Occipital lobe (tissue), 2 donors: Measurements from ENCODE around the gene CPSF4. TPM values are rescaled to one million over a fixed set of nuclear protein-coding genes. Genes with fewer than 3 reads are reported as not detected.
"Not testable (repeated sequence)": the region's sequence is repeated elsewhere in the genome, so short reads cannot be mapped to it uniquely, and the experiment has no call there.

Experiments
- DNase-seq: peaks from one replicate; lab custom pipeline; 2025; lab: John Stamatoyannopoulos, UW
- total RNA-seq: library from RNA; depleted of rRNA; stranded (reverse); fragments of >200 nt; gene quantifications from one replicate; pipeline ENCODE4 v1.2.3, GENCODE V29; 2014

The CPSF4 gene
- total RNA-seq, 1 donor from 2014 or later: 24.2 TPM

- DNase-seq: no peak
Observed at GRCh38 chr7:99489235-99489634, 50.5 kb downstream of the CPSF4 start.

DNA sequence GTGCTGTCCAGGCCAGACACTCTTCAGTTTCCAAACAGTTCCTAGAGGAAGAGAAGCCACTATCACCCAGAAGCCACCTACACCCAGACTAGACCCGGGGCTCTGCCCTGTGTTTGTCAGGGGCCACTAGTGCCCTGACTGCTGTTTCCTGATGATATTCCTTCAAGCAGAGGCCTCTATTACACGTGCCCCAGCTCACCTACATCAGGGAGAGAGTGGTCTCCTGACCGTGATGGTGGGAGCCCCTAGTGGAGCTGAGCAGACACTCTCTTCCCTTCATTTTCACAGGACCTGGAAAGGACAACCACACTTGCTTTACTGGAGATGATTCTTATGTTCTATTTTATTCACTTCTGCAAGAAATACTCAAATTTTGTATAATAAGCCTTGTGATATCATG, 52.1 kb downstream of the CPSF4 start:
- DNase-seq: no peak

- DNase-seq: no peak
Observed at GRCh38 chr7:99493823-99494222, 55.1 kb downstream of the CPSF4 start.

GRCh38 chr7:99497766-99498545, 59.2 kb downstream of the CPSF4 start:
- no peak for DNase-seq

GRCh38 chr7:99498546-99498944, 59.8 kb downstream of the CPSF4 start:
- DNase-seq: no peak

DNA sequence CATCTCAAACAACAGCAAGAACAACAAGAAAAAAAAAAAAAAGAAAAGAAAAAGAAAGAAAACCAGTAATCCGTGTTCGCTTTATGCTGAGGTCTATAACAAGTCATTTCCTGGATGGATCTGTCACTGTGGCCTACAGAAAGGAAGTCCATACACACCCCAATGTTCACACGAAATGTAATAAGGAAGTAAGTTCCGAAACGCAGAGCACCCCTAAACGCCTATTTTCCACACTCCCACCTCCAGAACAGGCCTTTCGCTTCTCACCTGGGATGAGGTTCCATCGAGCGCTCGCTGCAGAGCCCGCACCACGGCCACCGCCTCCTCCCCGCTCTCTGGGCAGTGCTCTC, 60.6 kb downstream of the CPSF4 start:
- DNase-seq: no peak

GRCh38 chr7:99499721-99500636, 61.2 kb downstream of the CPSF4 start, which contains the start of gene ZNF394:
Gene ZNF394 (minus strand): TSS chr7:99500281. CDS start chr7:99500093, 188 bp downstream.
- peak; percentile 91 for DNase-seq

DNA sequence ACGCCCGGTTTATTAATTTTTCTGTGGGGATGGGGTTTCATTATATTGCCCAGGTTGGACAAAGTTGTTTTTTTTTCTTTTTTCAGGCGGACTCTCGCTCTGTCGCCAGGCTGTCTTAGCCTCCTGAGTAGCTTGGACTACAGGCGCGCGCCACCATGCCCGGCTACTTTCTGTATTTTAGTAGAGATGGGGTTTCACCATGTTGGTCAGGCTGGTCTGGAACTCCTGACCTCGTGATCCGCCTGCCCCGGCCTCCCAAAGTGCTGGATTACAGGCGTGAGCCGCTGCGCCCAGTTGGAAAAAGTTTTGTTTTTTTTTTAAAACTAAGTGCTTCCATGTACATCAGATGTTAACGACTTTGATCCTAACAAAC, 61.9 kb downstream of the CPSF4 start:
- no peak for DNase-seq

DNA sequence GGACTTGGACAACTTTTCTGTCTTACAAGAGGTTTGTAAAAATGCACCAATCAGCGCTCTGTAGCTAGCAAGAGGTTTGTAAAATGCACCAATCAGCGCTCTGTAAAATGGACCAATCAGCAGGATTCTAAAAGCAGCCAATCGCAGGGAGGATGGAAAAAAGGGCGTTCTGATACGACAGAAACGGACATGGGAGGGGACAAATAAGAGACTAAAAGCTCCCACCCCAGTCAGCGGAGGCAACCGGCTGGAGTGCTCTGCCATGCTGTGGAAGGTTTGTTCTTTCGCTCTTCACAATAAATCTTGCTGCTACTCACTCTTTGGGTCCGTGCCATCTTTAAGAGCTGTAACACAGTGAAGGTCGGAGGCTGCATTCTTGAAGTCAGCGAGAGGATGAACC, 62.5 kb downstream of the CPSF4 start:
- DNase-seq: not testable (repeated sequence)

GRCh38 chr7:99504281-99504602, 65.5 kb downstream of the CPSF4 start:
- no peak for DNase-seq

- DNase-seq: peak; percentile 97
Observed at GRCh38 chr7:99504603-99505323, 66.0 kb downstream of the CPSF4 start, which contains the start of gene ZKSCAN5. Gene ZKSCAN5 (plus strand): TSS chr7:99504662. CDS start chr7:99506045, 1,383 bp downstream.

DNA sequence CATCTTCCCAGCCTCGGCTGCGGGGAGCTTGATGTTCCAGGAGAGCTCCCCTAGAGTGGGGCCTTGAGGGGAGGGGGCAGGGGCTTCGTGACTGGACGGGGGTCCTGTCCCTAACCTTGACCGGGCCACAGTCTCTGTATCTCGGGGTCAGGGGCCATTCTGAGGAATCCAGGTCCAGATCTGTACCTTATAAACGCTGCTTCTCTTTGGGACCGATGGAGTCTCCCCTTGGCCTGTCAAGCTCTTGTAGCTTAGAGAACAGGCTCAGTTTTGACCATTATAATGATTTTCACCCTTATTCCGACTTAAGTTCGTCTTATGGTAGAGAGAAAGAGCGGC, 66.5 kb downstream of the CPSF4 start:
- DNase-seq: no peak

Other genes with a start within 250 kb of the CPSF4 start
- not detected for gene KPNA7, start 230.8 kb upstream of the CPSF4 start, total RNA-seq
- not detected for gene MYH16, start 166.1 kb upstream of the CPSF4 start, total RNA-seq
- gene ARPC1A, start 113.0 kb upstream of the CPSF4 start, total RNA-seq: 72.1 TPM
- gene ARPC1B, start 64.2 kb upstream of the CPSF4 start, total RNA-seq: 11.9 TPM
- 12.6 TPM for gene PDAP1, start 30.3 kb upstream of the CPSF4 start, total RNA-seq
- gene BUD31, start 30.0 kb upstream of the CPSF4 start, total RNA-seq: 55.2 TPM
- 6.6 TPM for gene PTCD1, start 145 bp upstream of the CPSF4 start, total RNA-seq
- gene ATP5MF, start 27.2 kb downstream of the CPSF4 start, total RNA-seq: 256 TPM
- gene ZNF789, start 33.9 kb downstream of the CPSF4 start, total RNA-seq: 25.3 TPM
- gene ZNF394, start 61.3 kb downstream of the CPSF4 start, total RNA-seq: 36.3 TPM
- 19.8 TPM for gene ZKSCAN5, start 65.7 kb downstream of the CPSF4 start, total RNA-seq
- 18.9 TPM for gene FAM200A, start 113.2 kb downstream of the CPSF4 start, total RNA-seq
- gene ZNF655, start 119.7 kb downstream of the CPSF4 start, total RNA-seq: 79.1 TPM
- not detected for gene TMEM225B, start 159.3 kb downstream of the CPSF4 start, total RNA-seq
- 18.4 TPM for gene ZSCAN25, start 178.0 kb downstream of the CPSF4 start, total RNA-seq
- gene CYP3A5, start 241.1 kb downstream of the CPSF4 start, total RNA-seq: 1.6 TPM